BJ (cell line): ENCODE results near the gene SORCS2. TPM values are rescaled to one million over a fixed set of nuclear protein-coding genes. Genes with fewer than 3 reads are reported as not detected.

Experiments
- CTCF ChIA-PET: fragments of 350-600 bp; formaldehyde crosslinking; extraction: SDS; loops from one replicate; lab custom pipeline; 2021; ENCODE audit warnings: antibody characterized with exemption, inconsistent platforms; lab: Yijun Ruan, JAX
- POLR2A ChIA-PET: fragments of 300-600 bp; sonication (Branson Sonifier 250); formaldehyde crosslinking; extraction: SDS; loops from one replicate; lab custom pipeline; 2021; ENCODE audit warnings: antibody characterized with exemption; lab: Charles Lee
- DNase-seq: peaks from one replicate; pipeline ENCODE4 v3.0.0-alpha.2; 2011; ENCODE audit warnings: low read depth
- H3K27me3 ChIP-seq: 2 replicates; pipeline ENCODE4 v1.6.0; 2011; ENCODE audit warnings: low read length; ENCODE audit not compliant: control insufficient read depth, insufficient read depth
- H3K36me3 ChIP-seq: 2 replicates; pipeline ENCODE4 v1.5.1; 2011; ENCODE audit warnings: low read length; ENCODE audit not compliant: control insufficient read depth, insufficient read depth
- H3K4me3 ChIP-seq: 2 replicates; pipeline ENCODE4 v1.5.1; 2011; ENCODE audit warnings: low read depth, mild to moderate bottlenecking, control low read depth, low read length
- polyA plus RNA-seq: library from polyadenylated mRNA; depleted of rRNA; stranded (reverse); fragments of >200 nt; gene quantifications from 2 replicates; pipeline ENCODE4 v1.2.3, GENCODE V29; 2011
- TF ChIP-seq, protein P1 (sequence below): IDR thresholded peaks from 2 replicates; pipeline ENCODE4 v1.5.1; 2011; ENCODE audit warnings: low read depth, mild to moderate bottlenecking, control low read depth, inconsistent platforms, low read length, moderate library complexity; ENCODE audit not compliant: insufficient read depth

Gene SORCS2
- polyA plus RNA-seq, 1 experiment, result 0.63 TPM

GRCh38 chr4:7719354-7720174 is 527.2 kb downstream of the SORCS2 start:
- TF ChIP-seq, protein P1, sequence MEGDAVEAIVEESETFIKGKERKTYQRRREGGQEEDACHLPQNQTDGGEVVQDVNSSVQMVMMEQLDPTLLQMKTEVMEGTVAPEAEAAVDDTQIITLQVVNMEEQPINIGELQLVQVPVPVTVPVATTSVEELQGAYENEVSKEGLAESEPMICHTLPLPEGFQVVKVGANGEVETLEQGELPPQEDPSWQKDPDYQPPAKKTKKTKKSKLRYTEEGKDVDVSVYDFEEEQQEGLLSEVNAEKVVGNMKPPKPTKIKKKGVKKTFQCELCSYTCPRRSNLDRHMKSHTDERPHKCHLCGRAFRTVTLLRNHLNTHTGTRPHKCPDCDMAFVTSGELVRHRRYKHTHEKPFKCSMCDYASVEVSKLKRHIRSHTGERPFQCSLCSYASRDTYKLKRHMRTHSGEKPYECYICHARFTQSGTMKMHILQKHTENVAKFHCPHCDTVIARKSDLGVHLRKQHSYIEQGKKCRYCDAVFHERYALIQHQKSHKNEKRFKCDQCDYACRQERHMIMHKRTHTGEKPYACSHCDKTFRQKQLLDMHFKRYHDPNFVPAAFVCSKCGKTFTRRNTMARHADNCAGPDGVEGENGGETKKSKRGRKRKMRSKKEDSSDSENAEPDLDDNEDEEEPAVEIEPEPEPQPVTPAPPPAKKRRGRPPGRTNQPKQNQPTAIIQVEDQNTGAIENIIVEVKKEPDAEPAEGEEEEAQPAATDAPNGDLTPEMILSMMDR, result peak; percentile 87
- no peaks in the 10 kb centered on the region for H3K36me3 ChIP-seq
- DNase-seq, result no peak
- ChIA-PET POLR2A (no interaction called here), CTCF (interaction anchor here (0.7 to 2.4 kb wide), 30 partner anchors 8 to 594 kb away, joined by 3 to 16 read pairs (median 4); partner anchors contain the start of gene SORCS2)
- no peak overlapping the region for H3K4me3 ChIP-seq
- peaks cover 3% of the 10 kb centered on the region; the same call in 1 of the 2 replicates for H3K27me3 ChIP-seq

GRCh38 chr4:7721984-7722551 is 529.7 kb downstream of the SORCS2 start:
- no peak for DNase-seq
- Histone ChIP-seq H3K27me3 (peaks cover 3% of the 10 kb centered on the region; the same call in 1 of the 2 replicates), H3K36me3 (no peaks in the 10 kb centered on the region), H3K4me3 (no peak overlapping the region)
- ChIA-PET POLR2A (no interaction called here), CTCF (no interaction called here)
- TF ChIP-seq, protein P1, result 0 out of 2 replicates have a peak, but pooled peaks have one; percentile 15

GRCh38 chr4:7722766-7723387 is 530.5 kb downstream of the SORCS2 start:
- DNase-seq, result no peak
- ChIA-PET POLR2A (no interaction called here), CTCF (interaction anchor here (0.8 kb wide), 1 partner anchor 261 kb away, joined by 3 read pairs; no protein-coding TSS in a partner anchor)
- Histone ChIP-seq H3K36me3 (no peaks in the 10 kb centered on the region), H3K27me3 (peaks cover 3% of the 10 kb centered on the region; the same call in 1 of the 2 replicates), H3K4me3 (no peak overlapping the region)
- TF ChIP-seq, protein P1, result no peak

- DNase-seq, result no peak
- POLR2A ChIA-PET, result no interaction called here
- H3K4me3 ChIP-seq, result no peak overlapping the region
- peaks cover 3% of the 10 kb centered on the region; the same call in 1 of the 2 replicates for H3K27me3 ChIP-seq
- TF ChIP-seq, protein P1, result no peak
- H3K36me3 ChIP-seq, result no peaks in the 10 kb centered on the region
- CTCF ChIA-PET, result no interaction called here
Observed at GRCh38 chr4:7723625-7724024, 531.3 kb downstream of the SORCS2 start.

DNA sequence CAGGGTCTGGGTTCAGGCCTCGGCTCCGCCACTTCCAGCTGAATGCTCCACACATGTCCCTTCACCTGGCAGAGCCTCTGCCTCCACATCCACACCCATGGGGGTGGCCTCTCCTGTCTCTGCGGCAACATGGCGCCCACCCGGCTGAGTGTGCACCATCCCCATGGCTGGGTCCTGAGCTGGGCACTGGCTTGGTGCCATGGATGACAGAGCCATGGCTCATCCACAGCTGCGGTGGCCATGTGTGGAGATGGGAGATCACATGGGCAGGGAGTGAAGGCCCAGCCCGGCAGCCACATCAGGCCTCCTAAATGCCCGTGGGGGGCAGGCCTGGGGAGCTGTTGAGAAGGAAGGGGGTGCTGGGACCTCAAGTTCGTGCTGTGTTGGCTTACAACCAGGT is 533.6 kb downstream of the SORCS2 start:
- ChIA-PET CTCF (interaction anchor here (1.3 kb wide), 1 partner anchor 10 kb away, joined by 3 read pairs; no protein-coding TSS in a partner anchor), POLR2A (no interaction called here)
- no peaks in the 10 kb centered on the region for H3K36me3 ChIP-seq
- H3K4me3 ChIP-seq, result no peak overlapping the region
- H3K27me3 ChIP-seq, result no peaks in the 10 kb centered on the region
- TF ChIP-seq, protein P1, result no peak
- no peak for DNase-seq
